ENCODE measurements around the gene ASB2. TPM values are rescaled to one million over a fixed set of nuclear protein-coding genes. Genes with fewer than 3 reads are reported as not detected.

ASB2 gene
- total and polyA plus RNA-seq, 2 experiments from 2014 or later: 191 to 208 TPM

DNA sequence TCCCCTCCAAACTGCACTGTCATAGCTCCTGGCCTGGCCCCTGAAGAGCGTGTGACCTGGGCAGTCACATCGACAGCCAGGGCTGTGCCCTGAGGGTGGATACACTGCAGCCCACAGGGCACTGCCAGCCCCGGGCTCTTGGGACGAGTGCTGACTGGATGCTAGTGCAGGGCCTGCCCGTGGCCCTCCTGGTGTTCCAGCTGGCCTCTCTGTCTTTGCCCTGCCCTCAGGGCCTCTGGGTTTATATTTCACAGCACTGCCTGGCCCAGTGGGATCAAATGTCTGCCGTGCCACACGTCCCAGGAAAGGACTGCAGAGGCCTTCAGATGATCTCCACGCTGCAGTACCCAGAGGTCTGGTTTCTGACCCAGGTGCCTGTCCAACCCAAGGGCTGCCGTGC is 10.6 kb upstream of the ASB2 start:
- TF ChIP-seq, protein P1, sequence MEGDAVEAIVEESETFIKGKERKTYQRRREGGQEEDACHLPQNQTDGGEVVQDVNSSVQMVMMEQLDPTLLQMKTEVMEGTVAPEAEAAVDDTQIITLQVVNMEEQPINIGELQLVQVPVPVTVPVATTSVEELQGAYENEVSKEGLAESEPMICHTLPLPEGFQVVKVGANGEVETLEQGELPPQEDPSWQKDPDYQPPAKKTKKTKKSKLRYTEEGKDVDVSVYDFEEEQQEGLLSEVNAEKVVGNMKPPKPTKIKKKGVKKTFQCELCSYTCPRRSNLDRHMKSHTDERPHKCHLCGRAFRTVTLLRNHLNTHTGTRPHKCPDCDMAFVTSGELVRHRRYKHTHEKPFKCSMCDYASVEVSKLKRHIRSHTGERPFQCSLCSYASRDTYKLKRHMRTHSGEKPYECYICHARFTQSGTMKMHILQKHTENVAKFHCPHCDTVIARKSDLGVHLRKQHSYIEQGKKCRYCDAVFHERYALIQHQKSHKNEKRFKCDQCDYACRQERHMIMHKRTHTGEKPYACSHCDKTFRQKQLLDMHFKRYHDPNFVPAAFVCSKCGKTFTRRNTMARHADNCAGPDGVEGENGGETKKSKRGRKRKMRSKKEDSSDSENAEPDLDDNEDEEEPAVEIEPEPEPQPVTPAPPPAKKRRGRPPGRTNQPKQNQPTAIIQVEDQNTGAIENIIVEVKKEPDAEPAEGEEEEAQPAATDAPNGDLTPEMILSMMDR (IDR thresholded peaks at IDR 0.05; ENCODE audit: low read depth, low read length): no peak
- Histone ChIP-seq H3K27ac (peak overlapping the region; percentile 45), H3K4me3 (no peak overlapping the region), H3K4me1 (ENCODE audit: low read depth) (peaks cover 38% of the 10 kb centered on the region), H3K27me3 (no peaks in the 10 kb centered on the region), H3K9me3 (ENCODE audit: low read depth) (no peaks in the 10 kb centered on the region), H3K36me3 (no peaks in the 10 kb centered on the region)
- DNase-seq (ENCODE audit: low read depth in 1 of 2, low spot score in 1 of 2): no peak

DNA sequence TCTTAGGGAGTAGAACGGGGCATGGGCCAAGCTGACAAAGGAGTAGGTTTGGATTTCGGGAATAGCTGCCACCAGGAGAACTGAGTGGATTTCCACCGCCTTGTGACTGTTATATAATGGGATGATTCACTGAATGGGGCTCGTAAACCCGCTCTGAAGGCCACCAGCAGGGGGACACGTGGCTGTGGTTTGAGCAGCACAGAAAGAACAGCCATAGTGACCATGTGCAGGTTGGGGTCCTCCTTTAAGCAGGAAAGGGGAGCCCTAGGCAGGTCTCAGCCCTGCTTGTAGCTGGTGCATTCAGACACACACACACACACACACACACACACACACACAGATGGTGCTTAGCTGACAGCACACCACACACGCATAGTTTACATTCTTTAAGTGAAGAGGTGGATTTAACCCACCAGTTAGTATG is 8.6 kb upstream of the ASB2 start:
- TF ChIP-seq, protein P1 (IDR thresholded peaks at IDR 0.05; ENCODE audit: low read depth, low read length): peak; percentile 41
- DNase-seq (ENCODE audit: low read depth in 1 of 2, low spot score in 1 of 2): peak; percentile 72 to 79
- Histone ChIP-seq H3K27ac (peak overlapping the region; percentile 61), H3K4me1 (ENCODE audit: low read depth) (peaks cover 37% of the 10 kb centered on the region), H3K9me3 (ENCODE audit: low read depth) (no peaks in the 10 kb centered on the region), H3K36me3 (no peaks in the 10 kb centered on the region), H3K27me3 (no peaks in the 10 kb centered on the region), H3K4me3 (no peak overlapping the region)

DNA sequence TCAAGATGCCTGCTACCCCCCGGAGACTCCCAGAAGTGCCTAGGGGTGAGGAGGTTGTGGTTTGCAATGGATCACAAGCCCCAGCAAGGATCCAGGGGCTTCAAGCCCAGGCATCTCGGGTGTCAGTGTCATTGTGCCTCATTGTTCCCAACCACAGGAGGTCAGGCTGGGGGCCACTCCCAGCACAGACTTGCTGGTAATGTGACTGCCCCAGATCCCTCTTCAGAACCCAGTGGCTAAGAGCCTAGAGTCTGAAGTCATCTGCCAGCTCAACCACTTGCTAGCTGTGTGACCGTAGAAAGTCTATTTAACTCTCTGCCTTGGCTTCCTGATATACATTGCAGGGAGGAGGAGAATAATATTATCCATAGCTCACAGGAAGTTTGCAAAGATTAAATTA is 7.7 kb upstream of the ASB2 start:
- peaks cover 37% of the 10 kb centered on the region for H3K4me1 ChIP-seq (ENCODE audit: low read depth)
- H3K27me3 ChIP-seq: no peaks in the 10 kb centered on the region
- no peaks in the 10 kb centered on the region for H3K9me3 ChIP-seq (ENCODE audit: low read depth)
- H3K36me3 ChIP-seq: no peaks in the 10 kb centered on the region
- TF ChIP-seq, protein P1 (IDR thresholded peaks at IDR 0.05; ENCODE audit: low read depth, low read length): no peak
- no peak for DNase-seq (ENCODE audit: low read depth in 1 of 2, low spot score in 1 of 2)
- H3K27ac ChIP-seq: no peak overlapping the region
- no peak overlapping the region for H3K4me3 ChIP-seq

DNA sequence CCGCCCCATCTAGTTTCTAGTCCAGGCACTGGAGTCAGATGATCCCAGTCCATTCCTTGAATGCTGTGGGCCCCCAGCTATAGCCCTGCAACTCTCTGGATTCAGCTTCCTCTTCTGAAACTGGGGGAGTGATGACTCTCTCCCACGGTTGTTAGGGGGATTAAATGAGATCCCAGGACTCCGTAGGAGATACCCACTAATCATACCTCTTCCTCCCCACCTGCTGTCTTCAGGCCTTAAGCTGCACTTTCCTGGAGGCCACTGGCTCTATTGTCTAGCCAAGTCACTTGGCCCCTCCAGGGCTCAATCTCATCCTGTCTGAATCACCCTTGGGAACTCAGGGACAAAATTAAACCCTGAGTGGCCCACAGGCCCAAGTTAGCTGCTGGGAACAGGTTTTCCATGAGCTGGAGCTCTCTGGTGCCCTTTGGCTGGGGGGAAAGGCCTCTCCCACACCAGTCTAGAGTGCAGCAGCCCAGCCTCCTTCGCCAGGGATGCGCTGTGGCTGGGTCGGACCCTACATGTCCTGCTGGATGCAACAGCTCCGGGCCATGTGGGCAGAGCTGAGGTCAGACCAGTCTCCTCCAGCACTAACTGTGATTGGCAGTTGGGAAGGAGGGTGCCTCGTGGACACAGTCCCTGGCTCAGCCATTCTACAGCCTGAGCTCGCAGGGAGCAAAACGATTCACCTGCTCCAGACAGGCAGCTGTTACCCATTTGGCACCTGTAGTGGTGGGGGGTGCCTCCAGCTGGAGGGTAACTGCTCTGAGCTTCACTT is 6.0 kb upstream of the ASB2 start:
- Histone ChIP-seq H3K27ac (peak overlapping the region; percentile 14), H3K36me3 (no peaks in the 10 kb centered on the region), H3K27me3 (no peaks in the 10 kb centered on the region), H3K9me3 (ENCODE audit: low read depth) (no peaks in the 10 kb centered on the region), H3K4me1 (ENCODE audit: low read depth) (peaks cover 36% of the 10 kb centered on the region), H3K4me3 (no peak overlapping the region)
- no peak for DNase-seq (ENCODE audit: low read depth in 1 of 2, low spot score in 1 of 2)
- TF ChIP-seq, protein P1 (IDR thresholded peaks at IDR 0.05; ENCODE audit: low read depth, low read length): no peak

DNA sequence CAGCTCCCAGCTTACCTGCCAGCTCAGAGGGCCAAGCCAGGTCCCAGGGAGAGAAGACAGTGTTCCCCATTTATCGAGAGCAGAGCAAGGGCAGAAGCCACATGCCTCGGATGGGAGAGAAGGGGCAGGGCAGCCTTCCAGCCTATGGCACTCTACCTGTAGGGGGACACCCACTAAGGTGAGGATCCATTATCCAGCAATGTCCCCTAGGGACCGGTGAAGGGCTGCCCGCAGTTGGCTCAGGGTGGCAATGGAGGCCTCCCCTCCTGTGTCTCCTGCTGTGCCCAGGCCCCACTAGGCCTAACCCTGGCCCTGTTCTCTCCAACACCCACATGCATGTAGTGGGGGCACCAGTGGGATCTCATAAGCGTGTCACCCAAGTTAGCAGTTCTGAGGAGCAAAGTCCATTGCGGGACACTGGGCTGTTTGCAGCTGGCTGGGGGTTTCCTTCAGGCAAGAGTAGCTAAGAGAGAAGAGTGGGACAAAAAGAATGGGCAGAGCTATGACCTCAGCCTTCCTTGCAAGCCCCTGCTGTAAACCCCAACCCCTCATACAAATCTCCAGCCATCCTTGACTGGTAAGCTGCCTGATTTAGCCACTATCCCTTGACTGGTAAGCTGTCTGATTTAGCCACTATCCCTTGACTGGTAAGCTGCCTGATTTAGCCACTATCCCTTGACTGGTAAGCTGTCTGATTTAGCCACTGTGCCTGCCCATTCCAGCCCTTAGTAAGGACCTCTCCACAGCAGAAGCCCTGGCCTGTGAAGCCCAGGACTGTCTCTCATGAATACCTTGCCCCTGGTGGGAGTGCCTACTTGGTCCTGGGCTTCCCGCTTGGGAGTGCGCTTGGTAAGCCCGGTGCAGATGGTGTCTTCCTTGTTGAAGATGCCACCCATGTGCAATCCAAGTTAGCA is 5.2 kb upstream of the ASB2 start:
- TF ChIP-seq, protein P1 (IDR thresholded peaks at IDR 0.05; ENCODE audit: low read depth, low read length): no peak
- Histone ChIP-seq H3K36me3 (no peaks in the 10 kb centered on the region), H3K27ac (peak overlapping the region; percentile 16), H3K4me3 (no peak overlapping the region), H3K4me1 (ENCODE audit: low read depth) (peaks cover 36% of the 10 kb centered on the region), H3K9me3 (ENCODE audit: low read depth) (no peaks in the 10 kb centered on the region), H3K27me3 (no peaks in the 10 kb centered on the region)
- no peak for DNase-seq (ENCODE audit: low read depth in 1 of 2, low spot score in 1 of 2)

All from cardiac muscle cell (in vitro differentiated cells and primary cell).